H1 (cell line): ENCODE data around the gene TAF1D. TPM values are rescaled to one million over a fixed set of nuclear protein-coding genes. Genes with fewer than 3 reads are reported as not detected.

Experiments used
- CTCF ChIA-PET: fragments of 300-600 bp; sonication (Branson Sonifier 250); formaldehyde crosslinking; loops from one replicate; lab custom pipeline; 2021; ENCODE audit not compliant: partially characterized antibody; lab: Charles Lee
- POLR2A ChIA-PET: fragments of 300-600 bp; sonication (Branson Sonifier 250); formaldehyde crosslinking; loops from one replicate; lab custom pipeline; 2021; ENCODE audit warnings: inconsistent platforms; ENCODE audit not compliant: partially characterized antibody; lab: Charles Lee
- DNase-seq, 2 experiments: peaks; one replicate each; pipeline versions ENCODE4 v3.0.0 to v3.0.0-alpha.2; 2010 to 2022; ENCODE audit warnings: low spot score in 2 of 2, low read depth in 1 of 2, mixed read lengths in 1 of 2
- FAIRE-seq: peaks from 2 replicates; lab custom pipeline; 2011; peaks lifted over from hg19 to GRCh38; lab: Jason Lieb, UNC
- H2AFZ ChIP-seq: 2 replicates; pipeline ENCODE4 v1.8.1; 2012; ENCODE audit warnings: low read length, inconsistent platforms
- H2AK5ac ChIP-seq: 2 replicates; pipeline ENCODE4 v1.6.1; 2013; ENCODE audit warnings: low read depth, low read length
- H2BK120ac ChIP-seq: replicated peaks from 2 replicates; pipeline ENCODE3; 2013; ENCODE audit warnings: low read depth, low read length, inconsistent platforms
- H2BK12ac ChIP-seq: 2 replicates; pipeline ENCODE4 v1.6.1; 2013; ENCODE audit warnings: low read depth, low read length
- H2BK15ac ChIP-seq: 2 replicates; pipeline ENCODE4 v1.6.1; 2013; ENCODE audit warnings: low read length
- H2BK20ac ChIP-seq: 2 replicates; pipeline ENCODE4 v1.6.1; 2013; ENCODE audit warnings: low read length
- H2BK5ac ChIP-seq: 2 replicates; pipeline ENCODE4 v1.6.1; 2013; ENCODE audit warnings: low read depth, low read length
- H3K14ac ChIP-seq: 2 replicates; pipeline ENCODE4 v1.6.1; 2013; ENCODE audit warnings: inconsistent platforms; ENCODE audit not compliant: insufficient read length
- H3K18ac ChIP-seq: 2 replicates; pipeline ENCODE4 v1.6.1; 2013; ENCODE audit warnings: low read length; ENCODE audit errors: extremely low read depth
- H3K23ac ChIP-seq: 2 replicates; pipeline ENCODE4 v1.6.1; 2013; ENCODE audit warnings: inconsistent platforms; ENCODE audit not compliant: insufficient read length
- H3K23me2 ChIP-seq: 2 replicates; pipeline ENCODE4 v1.6.1; 2013; ENCODE audit warnings: low read depth, low read length
- H3K27ac ChIP-seq: 2 replicates; pipeline ENCODE4 v1.6.1; 2011; ENCODE audit warnings: low read depth, low read length, inconsistent platforms
- H3K27me3 ChIP-seq, 4 experiments: replicated peaks in 1 of 4; 1 replicate in 1 of 4; 2 replicates in 3 of 4; pipeline versions ENCODE4 v1.6.1 to v1.8.1; 2011 to 2013; ENCODE audit warnings: low read length in 3 of 4, mild to moderate bottlenecking in 3 of 4, inconsistent platforms in 2 of 4, mixed read lengths in 2 of 4, moderate library complexity in 1 of 4; ENCODE audit not compliant: control insufficient read depth in 3 of 4, insufficient read depth in 3 of 4; ENCODE audit errors: extremely low read depth in 1 of 4
- H3K36me3 ChIP-seq, 4 experiments: 2 replicates each; pipeline versions ENCODE4 v1.6.1 to v1.8.1; 2011 to 2013; ENCODE audit warnings: mild to moderate bottlenecking in 4 of 4, low read length in 3 of 4, moderate library complexity in 2 of 4, control low read depth in 1 of 4, inconsistent platforms in 1 of 4; ENCODE audit not compliant: insufficient read depth in 4 of 4, control insufficient read depth in 2 of 4
- H3K4ac ChIP-seq: replicated peaks from 2 replicates; pipeline ENCODE3; 2013; ENCODE audit warnings: low read length, low read depth, mixed read lengths, inconsistent platforms; ENCODE audit not compliant: insufficient read length
- H3K4me1 ChIP-seq, 4 experiments: replicated peaks in 1 of 4; 1 replicate in 1 of 4; 2 replicates in 3 of 4; pipeline versions ENCODE4 v1.6.1 to v1.8.1; 2011 to 2013; ENCODE audit warnings: low read length in 3 of 4, inconsistent platforms in 2 of 4, mixed read lengths in 1 of 4; ENCODE audit not compliant: insufficient read depth in 4 of 4, control insufficient read depth in 3 of 4
- H3K4me2 ChIP-seq, 2 experiments: 2 replicates each; pipeline versions ENCODE4 v1.6.1 to v1.8.1; 2011 to 2013; ENCODE audit warnings: low read depth in 2 of 2, low read length in 2 of 2, control low read depth in 1 of 2, inconsistent platforms in 1 of 2, mild to moderate bottlenecking in 1 of 2; ENCODE audit not compliant: insufficient read depth in 1 of 2
- H3K4me3 ChIP-seq, 4 experiments: fragments of 200-600, 300-600 bp in 1 of 4; sonication (generic), shearing (Covaris generic), sonication (Bioruptor Twin) in 1 of 4; 2 replicates each; pipeline versions ENCODE4 v1.5.1 to v1.8.1; 2011 to 2016; ENCODE audit warnings: low read length in 4 of 4, low read depth in 3 of 4, control low read depth in 2 of 4, inconsistent platforms in 2 of 4, mild to moderate bottlenecking in 2 of 4, mixed read lengths in 1 of 4, moderate library complexity in 1 of 4; ENCODE audit not compliant: insufficient read depth in 2 of 4; ENCODE audit errors: extremely low read depth in 1 of 4
- H3K56ac ChIP-seq: replicated peaks from 2 replicates; pipeline ENCODE3; 2013; ENCODE audit warnings: low read depth, mild to moderate bottlenecking, mixed read lengths, low read length, inconsistent platforms; ENCODE audit not compliant: insufficient read length
- H3K79me1 ChIP-seq: 2 replicates; pipeline ENCODE4 v1.6.1; 2013; ENCODE audit warnings: low read depth, low read length, control low read depth
- H3K79me2 ChIP-seq, 2 experiments: 2 replicates each; pipeline versions ENCODE4 v1.6.1 to v1.8.1; 2012 to 2013; ENCODE audit warnings: low read length in 2 of 2, mild to moderate bottlenecking in 2 of 2, inconsistent platforms in 1 of 2; ENCODE audit not compliant: insufficient read depth in 2 of 2, control insufficient read depth in 1 of 2
- H3K9ac ChIP-seq, 4 experiments: replicated peaks in 1 of 4; 1 replicate in 1 of 4; 2 replicates in 3 of 4; pipeline versions ENCODE4 v1.6.1 to v1.8.1; 2011 to 2013; ENCODE audit warnings: low read depth in 3 of 4, low read length in 3 of 4, control low read depth in 2 of 4, mild to moderate bottlenecking in 2 of 4, moderate library complexity in 2 of 4, inconsistent platforms in 1 of 4; ENCODE audit errors: extremely low read depth in 1 of 4
- H3K9me3 ChIP-seq, 2 experiments: 2 replicates each; pipeline versions ENCODE4 v1.6.1 to v1.8.1; 2012 to 2013; ENCODE audit warnings: mild to moderate bottlenecking in 2 of 2, moderate library complexity in 2 of 2, control low read depth in 1 of 2, inconsistent platforms in 1 of 2, low read depth in 1 of 2, low read length in 1 of 2, mixed read lengths in 1 of 2; ENCODE audit not compliant: insufficient read depth in 2 of 2
- H4K20me1 ChIP-seq, 2 experiments: replicated peaks in 1 of 2; 2 replicates each; pipeline versions ENCODE3 to v1.8.1; 2011 to 2013; ENCODE audit warnings: inconsistent platforms in 2 of 2, low read length in 2 of 2, mild to moderate bottlenecking in 1 of 2; ENCODE audit not compliant: insufficient read depth in 2 of 2, control insufficient read depth in 1 of 2
- H4K5ac ChIP-seq: 2 replicates; pipeline ENCODE4 v1.6.1; 2013; ENCODE audit warnings: low read length, low read depth, mixed read lengths, inconsistent platforms; ENCODE audit not compliant: insufficient read length
- H4K8ac ChIP-seq: 2 replicates; pipeline ENCODE4 v1.8.0; 2013; ENCODE audit warnings: mild to moderate bottlenecking, moderate library complexity, low read length, inconsistent platforms; ENCODE audit not compliant: insufficient read depth; ENCODE audit errors: extremely low read depth
- H4K91ac ChIP-seq: replicated peaks from 2 replicates; pipeline ENCODE3; 2013; ENCODE audit warnings: low read length, mixed read lengths, inconsistent platforms; ENCODE audit not compliant: insufficient read length
- HDAC2 ChIP-seq, 2 experiments: fragments of 300-600 bp in 1 of 2; sonication (generic) in 1 of 2; IDR thresholded peaks; 2 replicates each; pipeline ENCODE4 v1.6.1; 2011 to 2012; ENCODE audit warnings: low read depth in 2 of 2, low read length in 2 of 2, mild to moderate bottlenecking in 2 of 2, moderate library complexity in 2 of 2, borderline replicate concordance in 1 of 2, inconsistent platforms in 1 of 2
- WGBS, 2 experiments: shearing (Covaris generic) in 1 of 2; methylation state at CpG; one replicate each; pipeline versions ENCODE4 v1.1.6 to v1.1.7; 2013 to 2015; ENCODE audit warnings: low lambda C conversion rate in 2 of 2, mixed read lengths in 2 of 2, inconsistent platforms in 1 of 2, low coverage in 1 of 2, missing lambda C conversion rate in 1 of 2; ENCODE audit not compliant: insufficient replicate concordance in 2 of 2, insufficient coverage in 1 of 2, insufficient read length in 1 of 2; ENCODE audit errors: extremely low coverage in 1 of 2, missing lambda C conversion rate in 1 of 2; 5-methylcytosine and 5-hydroxymethylcytosine counted together
- polyA plus RNA-seq, 7 experiments: library from polyadenylated mRNA; depleted of rRNA in 3 of 7; stranded (reverse) in 5 of 7; unstranded in 2 of 7; fragments of >200 nt in 5 of 7; fragments of 200-250 nt in 2 of 7; gene quantifications; 1 replicate in 5 of 7; 2 replicates in 1 of 7; 4 replicates in 1 of 7; pipeline versions ENCODE4 v1.2.1 to v1.2.3, GENCODE V29; 2011 to 2013; ENCODE audit warnings: missing spikeins in 2 of 7, mixed read lengths in 2 of 7
- total RNA-seq: library from RNA; stranded (reverse); fragmentation: NEBNext Ultra II Directional; extraction: Animal tissue kit (Norgen Biotek cat#: 25700); gene quantifications from 2 replicates; pipeline ENCODE4 v1.2.1, GENCODE V29; 2021
- TF ChIP-seq, protein P1 (sequence below), 3 experiments: IDR thresholded peaks; 1 replicate in 2 of 3; 2 replicates in 1 of 3; pipeline versions ENCODE4 v1.5.1 to v1.6.1; 2011; ENCODE audit warnings: low read length in 3 of 3, mild to moderate bottlenecking in 3 of 3, inconsistent platforms in 2 of 3, low read depth in 1 of 3, moderate library complexity in 1 of 3; ENCODE audit not compliant: insufficient read depth in 1 of 3; ENCODE audit errors: control extremely low read depth in 1 of 3

TAF1D gene
- total and polyA plus RNA-seq, 2 of the 8 experiments (the other 6 are each of a cell fraction or from before 2014, with no cell fraction given): 64.7 to 212 TPM

- Histone ChIP-seq H4K20me1 (no peaks in the 10 kb centered on the region), H3K79me2 (no peaks in the 10 kb centered on the region)
- 88% methylated on average over 2 of the region's 2 CpGs; no CpG with 5 or more reads in 1 of the 2 experiments for WGBS, 2 experiments
Observed at GRCh38 chr11:93704237-93704636, 37.1 kb downstream of the TAF1D start.

More at GRCh38 chr11:93704237-93704636, 37.1 kb downstream of the TAF1D start:
- H2AK5ac ChIP-seq: no peak overlapping the region
- H3K23ac ChIP-seq: no peak overlapping the region
- H2BK20ac ChIP-seq: no peak overlapping the region
- no peak for DNase-seq
- ChIA-PET POLR2A (interaction anchor here (0.9 kb wide), 1 partner anchor 37 kb away, joined by 5 read pairs; the partner anchor contains the start of genes C11orf54 and TAF1D), CTCF (interaction anchor here (0.8 to 1.7 kb wide), 5 partner anchors 11 to 61 kb away, joined by 3 to 4 read pairs (median 3); no protein-coding TSS in a partner anchor)
- H2BK120ac ChIP-seq: no peak overlapping the region
- no peaks in the 10 kb centered on the region for H3K9me3 ChIP-seq
- no peak overlapping the region for H2BK12ac ChIP-seq
- H3K56ac ChIP-seq: no peak overlapping the region
- H4K5ac ChIP-seq: no peak overlapping the region
- H3K79me1 ChIP-seq: no peaks in the 10 kb centered on the region
- no peaks in the 10 kb centered on the region for H3K27me3 ChIP-seq
- no peak overlapping the region for H3K4me3 ChIP-seq
- H3K14ac ChIP-seq: no peak overlapping the region
- H3K4me2 ChIP-seq: no peak overlapping the region
- H3K23me2 ChIP-seq: no peaks in the 10 kb centered on the region
- no peak overlapping the region for H3K27ac ChIP-seq
- H2BK15ac ChIP-seq: no peak overlapping the region
- no peak overlapping the region for H2AFZ ChIP-seq
- no peak overlapping the region for H4K91ac ChIP-seq
- H3K4ac ChIP-seq: no peak overlapping the region
- H3K18ac ChIP-seq: no peak overlapping the region
- H3K9ac ChIP-seq: no peak overlapping the region
- H4K8ac ChIP-seq: no peak overlapping the region
- TF ChIP-seq, protein P1, sequence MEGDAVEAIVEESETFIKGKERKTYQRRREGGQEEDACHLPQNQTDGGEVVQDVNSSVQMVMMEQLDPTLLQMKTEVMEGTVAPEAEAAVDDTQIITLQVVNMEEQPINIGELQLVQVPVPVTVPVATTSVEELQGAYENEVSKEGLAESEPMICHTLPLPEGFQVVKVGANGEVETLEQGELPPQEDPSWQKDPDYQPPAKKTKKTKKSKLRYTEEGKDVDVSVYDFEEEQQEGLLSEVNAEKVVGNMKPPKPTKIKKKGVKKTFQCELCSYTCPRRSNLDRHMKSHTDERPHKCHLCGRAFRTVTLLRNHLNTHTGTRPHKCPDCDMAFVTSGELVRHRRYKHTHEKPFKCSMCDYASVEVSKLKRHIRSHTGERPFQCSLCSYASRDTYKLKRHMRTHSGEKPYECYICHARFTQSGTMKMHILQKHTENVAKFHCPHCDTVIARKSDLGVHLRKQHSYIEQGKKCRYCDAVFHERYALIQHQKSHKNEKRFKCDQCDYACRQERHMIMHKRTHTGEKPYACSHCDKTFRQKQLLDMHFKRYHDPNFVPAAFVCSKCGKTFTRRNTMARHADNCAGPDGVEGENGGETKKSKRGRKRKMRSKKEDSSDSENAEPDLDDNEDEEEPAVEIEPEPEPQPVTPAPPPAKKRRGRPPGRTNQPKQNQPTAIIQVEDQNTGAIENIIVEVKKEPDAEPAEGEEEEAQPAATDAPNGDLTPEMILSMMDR (IDR thresholded peaks at IDR 0.05; ENCODE audit: control extremely low read depth in 1 of 3, insufficient read depth in 1 of 3, low read depth in 1 of 3, low read length in 3 of 3): peak in 2 of 3 experiments; percentile 29 to 40; a peak in 2 of 4 replicates
- no peak for TF ChIP-seq HDAC2 (IDR thresholded peaks at IDR 0.05; ENCODE audit: borderline replicate concordance in 1 of 2, low read depth in 2 of 2, low read length in 2 of 2)
- no peak for FAIRE-seq
- H3K36me3 ChIP-seq: peaks cover 4 to 65% (median 30%) of the 10 kb centered on the region in 4 experiments; a peak in 7 of 8 replicates
- H3K4me1 ChIP-seq: no peaks in the 10 kb centered on the region
- no peak overlapping the region for H2BK5ac ChIP-seq
